Measurements from ENCODE around the gene IL22RA1.

- TF ChIP-seq, protein P1, sequence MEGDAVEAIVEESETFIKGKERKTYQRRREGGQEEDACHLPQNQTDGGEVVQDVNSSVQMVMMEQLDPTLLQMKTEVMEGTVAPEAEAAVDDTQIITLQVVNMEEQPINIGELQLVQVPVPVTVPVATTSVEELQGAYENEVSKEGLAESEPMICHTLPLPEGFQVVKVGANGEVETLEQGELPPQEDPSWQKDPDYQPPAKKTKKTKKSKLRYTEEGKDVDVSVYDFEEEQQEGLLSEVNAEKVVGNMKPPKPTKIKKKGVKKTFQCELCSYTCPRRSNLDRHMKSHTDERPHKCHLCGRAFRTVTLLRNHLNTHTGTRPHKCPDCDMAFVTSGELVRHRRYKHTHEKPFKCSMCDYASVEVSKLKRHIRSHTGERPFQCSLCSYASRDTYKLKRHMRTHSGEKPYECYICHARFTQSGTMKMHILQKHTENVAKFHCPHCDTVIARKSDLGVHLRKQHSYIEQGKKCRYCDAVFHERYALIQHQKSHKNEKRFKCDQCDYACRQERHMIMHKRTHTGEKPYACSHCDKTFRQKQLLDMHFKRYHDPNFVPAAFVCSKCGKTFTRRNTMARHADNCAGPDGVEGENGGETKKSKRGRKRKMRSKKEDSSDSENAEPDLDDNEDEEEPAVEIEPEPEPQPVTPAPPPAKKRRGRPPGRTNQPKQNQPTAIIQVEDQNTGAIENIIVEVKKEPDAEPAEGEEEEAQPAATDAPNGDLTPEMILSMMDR (IDR thresholded peaks at IDR 0.05), result no peak
- TF ChIP-seq EP300 (IDR thresholded peaks at IDR 0.05), result no peak
Measured at GRCh38 chr1:24138476-24139221, 4.3 kb downstream of the IL22RA1 start.
